Cardiac fibroblast (primary cell): Measurements from ENCODE around the gene CSH1.

ENCODE experiments used
- DNase-seq, 2 donors: peaks; one replicate each; pipeline versions ENCODE4 v3.0.0 to v3.0.0-alpha.2; 2010; ENCODE audit warnings: low read depth in 2 of 2
- H3K4me3 ChIP-seq, 2 donors: replicated peaks in 1 of 2; 1 replicate in 1 of 2; 2 replicates in 1 of 2; pipeline ENCODE4 v1.5.1; 2011; ENCODE audit warnings: low read depth in 2 of 2, low read length in 2 of 2, mild to moderate bottlenecking in 2 of 2, moderate library complexity in 1 of 2
- CTCF ChIP-seq: IDR thresholded peaks from one replicate; pipeline ENCODE4 v1.5.1; 2011; ENCODE audit warnings: low read depth, mild to moderate bottlenecking, low read length, inconsistent platforms

The CSH1 gene

GRCh38 chr17:63933598-63933997, 37.2 kb upstream of the CSH1 start:
- H3K4me3 ChIP-seq: no peak overlapping the region
- TF ChIP-seq CTCF: no peak
- DNase-seq: no peak

GRCh38 chr17:63932721-63933120, 36.3 kb upstream of the CSH1 start:
- no peak for DNase-seq
- no peak for TF ChIP-seq CTCF
- H3K4me3 ChIP-seq: no peak overlapping the region

GRCh38 chr17:63931981-63932561, 35.7 kb upstream of the CSH1 start, which contains the start of gene CD79B:
Gene CD79B (minus strand): TSS chr17:63932331. CDS start chr17:63932261, 70 bp downstream.
- no peak for TF ChIP-seq CTCF
- DNase-seq: no peak
- H3K4me3 ChIP-seq: no peak within 1 kb of the TSS

GRCh38 chr17:63930951-63931575, 34.7 kb upstream of the CSH1 start:
- no peak overlapping the region for H3K4me3 ChIP-seq
- no peak for TF ChIP-seq CTCF
- peak in 1 of 2 donors; percentile 17 for DNase-seq

GRCh38 chr17:63929860-63930766, 33.7 kb upstream of the CSH1 start:
- TF ChIP-seq CTCF: no peak
- DNase-seq: peak in 1 of 2 donors; percentile 12
- H3K4me3 ChIP-seq: no peak overlapping the region

GRCh38 chr17:63928966-63929695, 32.8 kb upstream of the CSH1 start:
- no peak for DNase-seq
- TF ChIP-seq CTCF: no peak
- no peak overlapping the region for H3K4me3 ChIP-seq
